WTC11 (cell line): ENCODE data around the gene RANBP6. TPM values are rescaled to one million over a fixed set of nuclear protein-coding genes. Genes with fewer than 3 reads are reported as not detected.

Source experiments
- ATAC-seq: fragments of 200-7000 bp; cut with Tn5 transposase; 2 replicates; pipeline ENCODE4 v1.10.0; 2021; ENCODE audit warnings: mild to moderate bottlenecking, moderate library complexity
- CTCF ChIA-PET: fragments of 300-600 bp; sonication (Branson Sonifier 250); formaldehyde crosslinking; loops from one replicate; lab custom pipeline; 2021; ENCODE audit warnings: antibody characterized with exemption; lab: Charles Lee
- POLR2A ChIA-PET: fragments of 350-600 bp; sonication (Branson Sonifier 250); formaldehyde crosslinking; loops from one replicate; lab custom pipeline; 2021; ENCODE audit warnings: antibody characterized with exemption; lab: Charles Lee
- DNase-seq: peaks from one replicate; pipeline ENCODE4 v3.0.0; 2021; ENCODE audit warnings: low spot score
- H3K27ac Mint-ChIP-seq: 2 replicates; pipeline ENCODE4 v1.8.0; 2021; ENCODE audit warnings: mixed read lengths
- H3K27me3 Mint-ChIP-seq: 2 replicates; pipeline ENCODE4 v1.8.0; 2021; ENCODE audit warnings: low read depth, mild to moderate bottlenecking, moderate library complexity, mixed read lengths
- H3K36me3 Mint-ChIP-seq: 2 replicates; pipeline ENCODE4 v1.8.0; 2021; ENCODE audit warnings: mixed read lengths
- H3K4me1 Mint-ChIP-seq: 2 replicates; pipeline ENCODE4 v1.8.0; 2022; ENCODE audit warnings: mixed read lengths
- H3K4me3 Mint-ChIP-seq: 2 replicates; pipeline ENCODE4 v1.8.0; 2021; ENCODE audit warnings: mild to moderate bottlenecking, moderate library complexity, mixed read lengths
- H3K9me3 Mint-ChIP-seq: 2 replicates; pipeline ENCODE4 v1.8.0; 2021; ENCODE audit warnings: mixed read lengths
- FOXJ3 ChIP-seq: sonication (generic); formaldehyde crosslinking; IDR thresholded peaks from 2 replicates; pipeline ENCODE4 v1.9.0; 2021; ENCODE audit warnings: missing genetic modification reagents, mild to moderate bottlenecking, borderline replicate concordance
- FOXP1 ChIP-seq: sonication (generic); formaldehyde crosslinking; IDR thresholded peaks from 2 replicates; pipeline ENCODE4 v1.8.0; 2022; ENCODE audit warnings: missing genetic modification reagents, mild to moderate bottlenecking, moderate library complexity, borderline replicate concordance
- GABPB1 ChIP-seq: sonication (generic); formaldehyde crosslinking; IDR thresholded peaks from 2 replicates; pipeline ENCODE4 v1.8.1; 2023; ENCODE audit warnings: mild to moderate bottlenecking, missing genetic modification reagents
- JAZF1 ChIP-seq: fragments of 250-450 bp; sonication (Bioruptor Pico); IDR thresholded peaks from 2 replicates; pipeline ENCODE4 v1.9.0; 2021; ENCODE audit warnings: moderate library complexity, mild to moderate bottlenecking, inconsistent platforms
- MXD4 ChIP-seq: fragments of 250-450 bp; sonication (Bioruptor Pico); IDR thresholded peaks from 2 replicates; pipeline ENCODE4 v1.8.0; 2021; ENCODE audit warnings: mild to moderate bottlenecking, moderate library complexity, borderline replicate concordance
- NFYB ChIP-seq: sonication (generic); formaldehyde crosslinking; conservative IDR thresholded peaks from 2 replicates; pipeline ENCODE4 v1.8.0; 2022; ENCODE audit warnings: low read depth, missing genetic modification reagents
- OVOL2 ChIP-seq: fragments of 250-450 bp; sonication (Bioruptor Pico); IDR thresholded peaks from 2 replicates; pipeline ENCODE4 v1.9.0; 2021; ENCODE audit warnings: mild to moderate bottlenecking, borderline replicate concordance
- ZBTB21 ChIP-seq: sonication (generic); formaldehyde crosslinking; IDR thresholded peaks from 2 replicates; pipeline ENCODE4 v1.8.1; 2023; ENCODE audit warnings: mild to moderate bottlenecking, missing genetic modification reagents, borderline replicate concordance
- ZNF396 ChIP-seq: fragments of 250-450 bp; sonication (Bioruptor Pico); IDR thresholded peaks from 2 replicates; pipeline ENCODE4 v1.8.0; 2021; ENCODE audit warnings: mild to moderate bottlenecking, moderate library complexity, borderline replicate concordance
- ZNF423 ChIP-seq: fragments of 250-450 bp; sonication (Bioruptor Pico); IDR thresholded peaks from 2 replicates; pipeline ENCODE4 v2.1.2; 2022; ENCODE audit warnings: mild to moderate bottlenecking, moderate library complexity
- ZNF671 ChIP-seq: fragments of 250-450 bp; sonication (Bioruptor Pico); IDR thresholded peaks from 2 replicates; pipeline ENCODE4 v1.8.0; 2021; ENCODE audit warnings: mild to moderate bottlenecking
- total RNA-seq: library from RNA; stranded (reverse); gene quantifications from 3 replicates; pipeline ENCODE4 v1.2.3, GENCODE V29; 2021
- TF ChIP-seq, protein P1 (sequence below): sonication (generic); formaldehyde crosslinking; IDR thresholded peaks from 2 replicates; pipeline ENCODE4 v1.8.1; 2023; ENCODE audit warnings: mild to moderate bottlenecking, missing genetic modification reagents
- TF ChIP-seq, protein P2 (sequence below): sonication (generic); formaldehyde crosslinking; IDR thresholded peaks from 2 replicates; pipeline ENCODE4 v1.8.1; 2023; ENCODE audit warnings: mild to moderate bottlenecking, moderate library complexity, missing genetic modification reagents
- TF ChIP-seq, protein P3 (sequence below): fragments of 250-450 bp; sonication (Bioruptor Pico); conservative IDR thresholded peaks from 2 replicates; pipeline ENCODE4 v1.9.0; 2021; ENCODE audit warnings: mild to moderate bottlenecking
- TF ChIP-seq, protein P4 (sequence below): sonication (generic); formaldehyde crosslinking; IDR thresholded peaks from 2 replicates; pipeline ENCODE4 v1.8.1; 2022; ENCODE audit warnings: low read depth, missing genetic modification reagents, borderline replicate concordance

RANBP6 gene
- total RNA-seq, 1 experiment from 2014 or later: 20.1 TPM

DNA sequence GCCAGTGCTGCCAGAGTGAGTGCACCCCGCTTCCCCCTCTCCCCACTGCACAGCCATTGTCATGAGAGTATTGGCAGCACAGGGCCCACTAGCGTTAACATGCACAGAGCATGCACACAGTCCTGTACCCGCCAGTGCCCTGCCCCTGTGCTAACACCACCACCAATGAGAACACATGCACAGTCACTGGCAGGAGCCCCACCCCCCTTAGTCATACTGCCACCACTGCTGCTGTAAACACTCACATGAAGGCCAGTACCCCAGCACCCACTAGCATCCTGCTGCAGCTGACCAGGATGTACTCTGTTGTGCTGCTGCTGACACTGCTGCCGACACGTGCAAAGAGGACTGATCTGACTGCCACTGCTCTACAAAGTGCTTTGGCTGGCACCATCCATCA lies 19.5 kb upstream of the RANBP6 start:
- ATAC-seq (no peak), DNase-seq (no peak)
- Mint-ChIP-seq H3K4me3 (no peak overlapping the region), H3K4me1 (no peaks in the 10 kb centered on the region), H3K36me3 (no peaks in the 10 kb centered on the region), H3K9me3 (no peaks in the 10 kb centered on the region), H3K27ac (no peak overlapping the region), H3K27me3 (peaks cover 2% of the 10 kb centered on the region; the same call in 1 of the 2 replicates)
- ChIA-PET POLR2A (no interaction called here), CTCF (interaction anchor here (1.5 kb wide), 1 partner anchor 10 kb away, joined by 7 read pairs; no protein-coding TSS in a partner anchor)
- TF ChIP-seq, protein P1, sequence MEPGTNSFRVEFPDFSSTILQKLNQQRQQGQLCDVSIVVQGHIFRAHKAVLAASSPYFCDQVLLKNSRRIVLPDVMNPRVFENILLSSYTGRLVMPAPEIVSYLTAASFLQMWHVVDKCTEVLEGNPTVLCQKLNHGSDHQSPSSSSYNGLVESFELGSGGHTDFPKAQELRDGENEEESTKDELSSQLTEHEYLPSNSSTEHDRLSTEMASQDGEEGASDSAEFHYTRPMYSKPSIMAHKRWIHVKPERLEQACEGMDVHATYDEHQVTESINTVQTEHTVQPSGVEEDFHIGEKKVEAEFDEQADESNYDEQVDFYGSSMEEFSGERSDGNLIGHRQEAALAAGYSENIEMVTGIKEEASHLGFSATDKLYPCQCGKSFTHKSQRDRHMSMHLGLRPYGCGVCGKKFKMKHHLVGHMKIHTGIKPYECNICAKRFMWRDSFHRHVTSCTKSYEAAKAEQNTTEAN (CRISPR knock-in tag): no peak
- TF ChIP-seq GABPB1 (CRISPR knock-in tag): no peak
- TF ChIP-seq OVOL2 (CRISPR knock-in tag): no peak
- no peak for TF ChIP-seq ZNF671 (CRISPR knock-in tag)
- TF ChIP-seq FOXP1 (CRISPR knock-in tag): no peak
- no peak for TF ChIP-seq FOXJ3 (CRISPR knock-in tag)
- TF ChIP-seq JAZF1 (CRISPR knock-in tag): no peak
- TF ChIP-seq, protein P2, sequence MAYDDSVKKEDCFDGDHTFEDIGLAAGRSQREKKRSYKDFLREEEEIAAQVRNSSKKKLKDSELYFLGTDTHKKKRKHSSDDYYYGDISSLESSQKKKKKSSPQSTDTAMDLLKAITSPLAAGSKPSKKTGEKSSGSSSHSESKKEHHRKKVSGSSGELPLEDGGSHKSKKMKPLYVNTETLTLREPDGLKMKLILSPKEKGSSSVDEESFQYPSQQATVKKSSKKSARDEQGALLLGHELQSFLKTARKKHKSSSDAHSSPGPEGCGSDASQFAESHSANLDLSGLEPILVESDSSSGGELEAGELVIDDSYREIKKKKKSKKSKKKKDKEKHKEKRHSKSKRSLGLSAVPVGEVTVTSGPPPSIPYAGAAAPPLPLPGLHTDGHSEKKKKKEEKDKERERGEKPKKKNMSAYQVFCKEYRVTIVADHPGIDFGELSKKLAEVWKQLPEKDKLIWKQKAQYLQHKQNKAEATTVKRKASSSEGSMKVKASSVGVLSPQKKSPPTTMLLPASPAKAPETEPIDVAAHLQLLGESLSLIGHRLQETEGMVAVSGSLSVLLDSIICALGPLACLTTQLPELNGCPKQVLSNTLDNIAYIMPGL (CRISPR knock-in tag): no peak
- TF ChIP-seq, protein P3, sequence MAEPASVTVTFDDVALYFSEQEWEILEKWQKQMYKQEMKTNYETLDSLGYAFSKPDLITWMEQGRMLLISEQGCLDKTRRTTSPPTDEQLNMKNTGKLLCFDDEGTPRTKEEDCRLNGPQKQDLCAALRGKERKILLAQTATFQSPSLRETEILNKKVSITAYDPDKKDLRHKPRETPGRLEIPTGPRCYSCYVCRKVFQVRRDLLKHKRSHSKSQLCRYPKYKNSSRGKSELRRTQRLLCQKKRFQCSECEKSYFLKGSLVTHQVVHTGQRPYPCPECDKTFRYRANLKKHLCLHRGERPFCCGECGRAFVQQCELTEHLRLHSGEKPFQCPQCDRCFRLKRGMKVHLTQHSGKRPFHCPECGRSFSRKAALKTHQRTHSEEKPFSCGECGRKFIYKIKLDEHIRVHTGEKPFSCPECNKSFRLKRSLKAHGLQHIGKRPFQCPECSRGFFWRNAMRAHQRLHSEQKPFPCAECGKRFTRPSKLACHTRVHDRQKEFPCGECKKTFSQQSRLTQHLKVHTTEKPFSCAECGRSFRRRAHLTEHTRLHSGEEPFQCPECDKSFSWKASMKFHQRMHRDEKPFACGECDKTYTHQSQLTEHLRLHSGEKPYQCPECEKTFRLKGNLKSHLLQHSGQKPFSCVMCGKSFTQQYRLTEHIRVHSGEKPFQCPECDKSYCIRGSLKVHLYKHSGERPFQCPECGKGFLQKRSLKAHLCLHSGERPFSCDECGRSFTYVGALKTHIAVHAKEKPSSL (CRISPR knock-in tag): no peak
- no peak for TF ChIP-seq MXD4 (CRISPR knock-in tag)
- TF ChIP-seq ZNF423 (CRISPR knock-in tag): no peak

DNA sequence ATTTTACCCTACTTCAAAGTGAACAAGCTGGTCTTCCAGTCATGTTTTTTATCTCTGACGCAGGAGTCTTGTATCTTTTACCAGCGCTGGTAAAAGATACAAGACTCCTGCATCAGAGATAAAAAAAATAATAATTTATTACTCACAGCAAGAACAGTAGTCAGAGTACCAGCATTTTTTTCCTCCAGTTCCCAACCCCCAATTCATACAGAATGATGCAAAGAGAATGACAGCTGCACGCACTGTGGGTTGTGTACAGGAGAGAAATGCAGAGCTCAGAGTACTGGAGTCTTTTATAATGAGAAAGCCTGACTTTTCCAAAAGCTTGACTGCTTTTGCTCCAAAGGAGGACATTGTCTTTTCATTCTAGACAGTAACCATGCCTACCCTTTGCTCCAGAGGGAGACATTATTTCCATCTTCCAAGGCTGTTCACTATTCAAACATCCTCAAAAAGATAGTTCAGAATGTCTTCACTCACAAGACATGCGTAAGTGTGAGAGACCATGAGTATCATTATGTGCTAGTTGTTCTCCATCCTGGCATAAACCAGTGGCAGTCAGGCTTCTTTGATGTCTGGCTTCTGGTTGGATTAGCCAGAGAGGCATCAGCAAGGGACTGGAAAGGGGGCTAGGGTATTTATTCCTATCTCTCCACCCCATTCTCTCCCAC lies 14.3 kb upstream of the RANBP6 start:
- POLR2A ChIA-PET: no interaction called here
- TF ChIP-seq, protein P2 (CRISPR knock-in tag): no peak
- TF ChIP-seq NFYB (CRISPR knock-in tag) (no peak), ZNF396 (CRISPR knock-in tag) (no peak), ZBTB21 (no peak)
- TF ChIP-seq, protein P4, sequence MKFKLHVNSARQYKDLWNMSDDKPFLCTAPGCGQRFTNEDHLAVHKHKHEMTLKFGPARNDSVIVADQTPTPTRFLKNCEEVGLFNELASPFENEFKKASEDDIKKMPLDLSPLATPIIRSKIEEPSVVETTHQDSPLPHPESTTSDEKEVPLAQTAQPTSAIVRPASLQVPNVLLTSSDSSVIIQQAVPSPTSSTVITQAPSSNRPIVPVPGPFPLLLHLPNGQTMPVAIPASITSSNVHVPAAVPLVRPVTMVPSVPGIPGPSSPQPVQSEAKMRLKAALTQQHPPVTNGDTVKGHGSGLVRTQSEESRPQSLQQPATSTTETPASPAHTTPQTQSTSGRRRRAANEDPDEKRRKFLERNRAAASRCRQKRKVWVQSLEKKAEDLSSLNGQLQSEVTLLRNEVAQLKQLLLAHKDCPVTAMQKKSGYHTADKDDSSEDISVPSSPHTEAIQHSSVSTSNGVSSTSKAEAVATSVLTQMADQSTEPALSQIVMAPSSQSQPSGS (CRISPR knock-in tag): no peak
- Mint-ChIP-seq H3K27ac (no peak overlapping the region), H3K4me1 (peaks cover 5% of the 10 kb centered on the region), H3K27me3 (no peaks in the 10 kb centered on the region), H3K9me3 (peaks cover 4% of the 10 kb centered on the region), H3K4me3 (no peak overlapping the region), H3K36me3 (no peaks in the 10 kb centered on the region)
- ATAC-seq (no peak), DNase-seq (no peak)
- CTCF ChIA-PET: interaction anchor here (1.3 kb wide), 1 partner anchor 25 kb away, joined by 6 read pairs; no protein-coding TSS in a partner anchor
